Measurements from ENCODE around the gene NHSL2.

NHSL2 gene

DNA sequence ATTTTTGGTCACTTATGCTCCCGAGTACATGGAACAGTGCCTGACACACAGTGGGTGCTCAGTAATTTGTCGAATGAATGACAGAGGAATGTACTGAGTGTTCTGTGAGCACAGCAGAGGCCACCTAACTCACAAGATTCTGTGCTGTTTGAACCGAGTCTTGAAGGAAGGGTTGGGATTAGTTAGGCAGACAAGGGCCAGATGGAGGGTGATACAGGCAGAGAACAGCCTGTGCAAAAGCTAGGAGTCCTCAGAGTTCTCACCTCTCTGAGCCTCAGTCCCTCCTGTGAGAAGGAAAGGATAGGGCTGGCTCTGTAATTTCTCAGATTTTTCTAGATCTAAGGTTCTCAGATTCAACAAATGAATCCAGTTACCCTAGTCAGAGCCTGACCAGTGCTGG lies 108.8 kb downstream of the NHSL2 start:
- no peak for DNase-seq (ENCODE audit: low read depth)

DNA sequence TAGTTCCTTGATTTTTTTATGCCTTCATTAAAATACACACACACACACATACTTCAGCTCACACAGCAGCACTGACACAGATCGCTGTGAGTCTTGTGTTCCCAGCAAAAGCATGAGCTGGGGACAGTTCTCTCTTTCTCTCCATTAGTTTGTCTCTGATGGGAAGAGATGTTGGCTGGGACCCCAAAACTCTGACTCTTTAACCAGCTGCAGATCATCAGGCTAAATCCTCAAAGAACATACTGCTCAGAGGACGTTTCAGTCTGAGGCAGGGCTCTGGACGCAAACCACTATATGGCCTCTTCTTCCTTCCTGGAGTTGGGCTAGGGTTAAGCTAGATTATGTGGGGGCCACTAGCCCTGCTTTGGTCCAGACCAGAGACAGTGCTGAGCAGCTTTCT lies 109.6 kb downstream of the NHSL2 start:
- DNase-seq (ENCODE audit: low read depth): no peak

DNA sequence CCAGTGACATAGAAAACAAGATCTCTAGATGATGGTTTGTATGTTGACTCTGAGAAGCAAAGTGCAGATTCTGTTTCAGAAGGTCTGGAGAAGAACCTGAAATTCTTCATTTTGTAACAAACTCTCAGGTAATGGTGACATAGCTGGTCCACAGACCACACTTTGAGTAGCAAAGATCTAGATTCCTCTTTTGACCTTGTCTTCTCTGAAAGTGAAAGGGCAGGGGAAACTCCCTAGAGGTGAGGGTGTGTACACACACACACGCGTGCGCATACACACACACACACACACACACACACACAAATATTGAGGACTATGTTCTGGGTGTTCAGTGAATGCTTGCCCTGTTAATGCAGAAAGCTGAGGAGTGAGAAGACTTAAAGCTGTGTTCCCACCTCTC lies 110.1 kb downstream of the NHSL2 start:
- DNase-seq (ENCODE audit: low read depth): no peak

DNA sequence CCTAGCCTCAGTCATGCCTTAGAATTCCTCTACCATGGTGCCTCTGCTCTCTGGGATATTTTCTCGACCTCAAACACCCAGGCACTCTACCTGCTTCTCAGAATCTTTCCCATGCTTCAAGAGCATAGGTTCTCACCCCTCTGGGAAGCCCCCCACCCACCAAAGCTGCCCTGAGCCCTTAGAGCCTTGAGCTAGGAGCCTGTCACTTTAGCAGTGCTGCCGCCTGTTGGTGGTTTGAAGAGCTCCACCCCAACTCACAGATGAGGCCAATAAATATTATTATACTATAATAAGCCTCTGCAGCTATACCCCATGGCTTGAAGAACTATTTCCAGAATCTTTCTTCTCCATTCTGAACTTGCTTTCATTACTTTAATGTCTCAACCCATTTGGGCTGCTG lies 111.3 kb downstream of the NHSL2 start:
- peak; percentile 33 for DNase-seq (ENCODE audit: low read depth)

DNA sequence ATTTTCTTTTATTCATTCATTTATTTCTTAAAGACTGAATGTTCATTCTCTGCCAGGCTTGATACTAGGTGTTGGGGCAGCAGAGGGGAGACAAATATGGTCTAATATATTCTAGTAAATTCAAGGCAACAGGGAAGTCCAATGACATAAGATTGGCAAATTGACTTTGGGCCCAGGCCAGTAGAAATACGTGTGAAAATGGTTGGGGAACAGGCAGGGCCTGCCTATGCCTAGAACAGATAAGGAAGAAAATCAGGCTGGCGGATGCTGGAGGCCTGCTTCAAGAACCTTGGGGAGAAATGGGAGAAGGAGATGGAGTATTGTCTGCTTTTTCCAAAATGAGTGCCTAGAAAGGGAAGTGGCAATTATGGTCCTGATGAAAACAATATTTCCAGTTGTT lies 112.4 kb downstream of the NHSL2 start:
- DNase-seq (ENCODE audit: low read depth): no peak

DNA sequence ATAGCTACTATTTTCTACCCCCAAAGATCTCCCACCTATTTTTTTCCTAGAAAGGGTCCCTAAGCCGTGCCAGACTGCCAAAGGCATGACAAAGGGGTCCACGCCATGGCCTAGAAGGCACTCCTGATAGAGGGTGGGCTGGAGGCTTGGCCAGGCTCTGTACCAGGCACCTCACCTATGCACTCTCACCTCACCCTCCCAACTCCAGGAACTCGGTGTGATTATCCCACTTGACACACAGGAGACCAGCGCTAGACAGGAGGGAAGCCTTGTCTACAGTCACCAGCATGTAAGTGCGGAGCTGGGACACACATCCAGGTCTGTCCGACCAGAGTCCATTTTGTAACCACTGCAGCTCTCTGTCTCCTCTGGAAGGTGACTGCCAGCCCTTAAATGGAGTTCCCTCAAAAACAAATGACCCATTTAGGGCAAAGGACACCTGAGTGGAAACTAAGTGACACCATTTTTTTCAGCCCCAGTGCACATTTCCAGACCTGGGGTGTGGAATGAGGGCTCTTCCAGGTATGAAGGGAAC lies 114.7 kb downstream of the NHSL2 start:
- DNase-seq (ENCODE audit: low read depth): no peak

DNA sequence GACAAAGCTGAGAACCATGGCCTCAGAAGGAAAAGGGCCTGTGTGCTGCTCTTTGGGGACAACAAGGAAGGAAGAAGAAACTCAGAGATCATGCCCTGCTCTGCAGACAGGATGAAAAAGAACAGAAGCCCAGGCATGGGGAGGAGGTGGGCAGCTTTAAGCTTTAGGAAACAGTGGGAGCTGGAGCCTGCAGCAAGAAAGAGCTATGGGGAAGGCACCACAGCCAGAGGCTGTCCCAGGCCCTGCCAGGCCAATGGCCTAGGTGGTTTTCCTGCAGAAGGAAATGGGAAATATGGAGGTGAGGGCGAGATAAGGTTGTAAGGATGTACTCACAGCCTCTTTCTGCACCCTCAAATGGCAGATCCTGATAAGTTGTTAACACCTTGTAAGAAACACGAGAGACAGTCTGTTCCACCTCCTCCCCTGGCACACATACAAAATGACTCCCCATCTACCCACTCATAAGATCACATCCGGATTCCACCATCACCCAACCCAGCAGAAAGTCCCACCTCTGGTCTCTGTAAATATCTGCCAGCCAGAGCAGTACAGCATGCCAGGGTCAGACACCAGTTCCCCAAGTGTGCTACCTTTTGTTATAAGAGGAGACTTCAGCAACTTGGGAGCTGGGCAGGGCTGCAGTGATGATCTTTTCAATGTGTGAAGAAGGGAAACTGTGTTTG lies 115.8 kb downstream of the NHSL2 start:
- DNase-seq (ENCODE audit: low read depth): no peak

DNA sequence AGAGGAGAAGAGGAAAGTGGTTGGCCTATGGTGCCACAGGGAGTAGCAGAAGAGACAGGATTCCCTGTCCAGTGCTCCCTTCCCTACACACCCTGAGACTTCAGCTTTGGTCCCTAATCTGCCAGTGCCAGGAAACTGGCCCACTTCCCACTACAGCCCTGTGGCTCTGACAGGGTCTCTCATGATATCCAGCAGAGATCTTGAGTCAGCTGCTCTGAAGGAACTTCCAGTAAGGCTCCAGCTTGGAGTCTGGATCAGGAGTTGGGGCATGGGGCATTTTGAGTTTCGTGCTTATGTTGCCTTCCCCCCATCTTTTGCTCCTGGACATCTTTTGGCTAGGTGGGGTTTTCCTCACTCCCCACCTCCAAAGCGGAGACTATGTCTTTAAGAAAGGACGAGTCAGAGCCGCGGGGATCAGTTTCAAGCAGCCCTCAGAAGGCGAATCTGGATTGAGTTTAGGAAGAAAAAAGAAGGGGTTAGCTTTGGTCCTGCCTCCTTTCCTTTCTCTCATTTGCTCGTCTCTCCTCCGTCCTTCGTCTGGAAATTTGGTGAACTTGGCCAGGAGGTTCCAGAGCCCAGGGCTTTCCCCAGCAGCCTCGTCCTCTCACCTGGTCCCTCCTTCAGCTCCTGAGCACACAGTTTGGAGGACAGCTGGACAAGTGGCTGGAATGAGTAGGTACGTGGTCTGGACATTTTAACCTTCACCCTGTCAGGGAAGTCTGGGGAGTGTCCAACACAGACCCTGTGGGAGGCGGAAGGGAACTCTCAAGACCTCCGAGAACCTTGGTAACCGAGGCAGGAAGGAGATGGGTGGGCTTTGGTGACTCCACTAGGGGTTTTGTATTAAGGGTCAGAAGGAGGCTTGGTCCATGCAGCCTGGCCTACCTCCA lies 116.6 kb downstream of the NHSL2 start:
- DNase-seq (ENCODE audit: low read depth): no peak

DNA sequence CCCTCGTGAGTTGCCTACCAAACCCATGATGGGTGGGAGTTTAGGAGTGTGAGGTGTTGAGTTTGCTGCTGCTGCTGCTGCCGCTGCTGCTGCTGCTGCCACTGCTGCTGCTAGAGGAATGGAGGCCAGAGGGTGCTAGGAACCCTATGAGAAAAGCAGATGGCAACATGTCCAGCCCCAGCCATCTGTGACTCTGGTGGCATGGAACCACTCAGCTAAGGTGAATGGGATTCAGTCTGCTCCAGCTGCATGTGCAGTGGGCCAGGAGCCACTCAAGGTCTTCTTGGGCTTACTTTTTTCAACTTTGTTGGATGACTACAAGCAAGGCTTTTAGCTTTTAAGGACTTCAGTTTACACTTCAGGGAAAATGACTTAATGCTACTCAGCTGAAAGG lies 117.3 kb downstream of the NHSL2 start:
- DNase-seq (ENCODE audit: low read depth): no peak

DNA sequence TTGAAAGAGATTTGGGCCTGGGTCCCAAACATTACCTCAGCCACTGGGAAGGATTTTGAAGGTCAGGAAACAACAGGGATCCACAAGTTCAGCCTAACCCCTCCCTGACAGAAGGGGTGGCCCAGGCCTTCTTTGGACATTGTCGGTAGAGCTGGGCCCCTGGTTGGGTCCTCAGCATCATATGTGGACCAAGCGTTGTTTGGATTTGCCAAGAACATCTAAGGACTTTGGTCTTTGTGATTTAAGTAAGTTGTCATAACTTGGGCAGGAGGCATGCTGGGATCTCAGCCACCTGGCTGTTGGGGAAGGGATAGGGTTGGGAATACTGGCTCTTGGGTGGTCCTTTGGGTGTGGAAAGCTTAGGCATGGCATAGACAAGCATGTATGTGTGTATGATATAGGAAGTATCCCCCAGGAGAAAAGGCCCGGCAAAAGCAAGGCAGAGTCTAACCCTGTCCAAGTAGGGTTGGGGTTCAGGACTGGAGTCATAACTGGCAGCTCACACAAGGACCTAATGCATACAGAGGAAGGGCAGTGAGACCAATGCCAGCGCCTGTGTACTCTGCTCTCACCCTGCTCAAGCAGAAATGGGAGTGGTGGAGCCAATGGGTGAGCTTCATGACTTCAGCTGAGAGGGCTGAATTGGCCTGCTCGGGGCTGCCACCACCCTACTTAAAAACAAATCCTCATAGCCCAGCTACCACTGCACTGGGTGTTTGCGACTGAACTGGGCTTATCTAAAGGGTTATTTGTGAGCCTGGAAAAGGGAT lies 118.2 kb downstream of the NHSL2 start:
- no peak for DNase-seq (ENCODE audit: low read depth)

DNA sequence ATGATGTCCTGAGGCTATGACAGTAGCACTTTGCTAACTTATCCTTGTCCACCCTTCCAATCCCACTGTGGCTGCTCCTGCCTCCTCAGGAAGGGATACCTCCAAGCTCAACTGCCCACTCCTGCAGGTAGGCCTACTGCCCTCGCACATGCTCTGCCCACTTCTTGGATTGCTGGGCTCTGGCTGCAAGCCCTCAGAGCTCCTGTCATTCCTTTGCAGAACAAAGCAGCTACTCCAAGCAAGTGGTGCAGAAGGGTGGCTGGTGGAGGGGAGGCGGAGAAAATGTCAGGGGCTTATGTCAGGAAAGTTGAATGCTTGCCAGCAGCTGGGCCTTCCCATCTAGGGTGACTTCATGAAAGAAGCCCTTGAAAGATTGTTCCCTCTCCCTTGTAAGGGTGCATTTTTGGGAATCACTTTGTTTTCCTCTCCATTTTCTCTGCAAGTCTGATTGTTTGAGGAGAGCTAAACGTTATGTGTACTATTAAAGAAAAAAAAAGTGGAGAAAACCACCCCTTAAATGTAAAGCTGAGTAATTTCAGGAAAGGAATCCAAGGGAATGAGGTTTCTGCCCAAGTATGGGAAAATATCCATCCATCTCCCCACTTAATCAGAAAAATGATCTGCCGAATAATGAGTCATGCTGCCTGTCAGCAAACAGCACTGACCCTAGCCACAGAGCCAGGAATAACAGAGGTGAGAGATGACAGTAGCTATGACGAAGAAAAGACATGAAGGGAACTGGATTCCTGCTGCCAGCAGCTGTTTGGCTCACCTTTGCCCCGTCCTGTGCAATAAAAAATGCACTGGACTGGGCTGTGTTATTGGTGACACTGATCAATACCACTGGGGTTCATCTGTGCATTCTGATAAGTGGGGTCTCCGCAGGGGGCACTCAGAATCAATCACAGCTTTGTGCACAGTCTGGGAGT lies 119.1 kb downstream of the NHSL2 start:
- peak; percentile 88 for DNase-seq (ENCODE audit: low read depth)

DNA sequence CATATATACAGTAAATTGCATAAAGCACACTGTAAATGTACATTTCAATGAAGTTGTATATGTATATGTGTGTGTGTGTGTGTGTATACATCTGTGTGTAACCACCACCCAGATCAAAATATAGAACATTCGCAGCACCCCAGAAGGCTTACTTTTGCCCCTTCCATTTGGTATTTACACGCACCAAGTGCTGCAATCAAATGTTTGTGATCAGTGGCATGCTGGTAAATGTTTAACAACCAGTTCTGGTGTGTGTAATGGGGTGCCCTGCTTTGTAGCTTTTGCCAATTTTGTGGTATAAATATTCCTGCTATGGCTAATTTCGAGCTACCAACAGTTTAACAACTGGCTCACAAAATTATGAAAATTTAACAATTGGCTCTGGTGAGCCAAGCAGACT lies 119.8 kb downstream of the NHSL2 start:
- no peak for DNase-seq (ENCODE audit: low read depth)

DNA sequence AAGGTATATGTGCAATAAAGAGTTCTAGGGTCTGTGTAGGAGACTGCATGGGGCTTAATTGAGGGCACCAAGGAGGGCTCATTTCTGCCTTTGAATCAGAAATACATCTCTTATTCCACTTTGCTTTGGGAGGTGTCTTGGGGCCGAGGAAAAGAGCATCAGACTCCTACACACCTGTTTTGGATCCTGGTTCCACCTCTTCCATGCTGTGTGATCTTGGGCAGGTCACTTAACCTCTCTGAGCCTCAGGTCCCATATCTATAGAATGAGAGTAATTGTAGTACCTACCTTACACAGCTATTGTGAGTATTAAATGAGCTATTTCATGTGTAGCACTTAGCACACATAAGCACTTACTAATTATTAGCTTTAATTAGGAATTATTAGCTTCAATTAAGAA lies 120.5 kb downstream of the NHSL2 start:
- DNase-seq (ENCODE audit: low read depth): no peak

DNA sequence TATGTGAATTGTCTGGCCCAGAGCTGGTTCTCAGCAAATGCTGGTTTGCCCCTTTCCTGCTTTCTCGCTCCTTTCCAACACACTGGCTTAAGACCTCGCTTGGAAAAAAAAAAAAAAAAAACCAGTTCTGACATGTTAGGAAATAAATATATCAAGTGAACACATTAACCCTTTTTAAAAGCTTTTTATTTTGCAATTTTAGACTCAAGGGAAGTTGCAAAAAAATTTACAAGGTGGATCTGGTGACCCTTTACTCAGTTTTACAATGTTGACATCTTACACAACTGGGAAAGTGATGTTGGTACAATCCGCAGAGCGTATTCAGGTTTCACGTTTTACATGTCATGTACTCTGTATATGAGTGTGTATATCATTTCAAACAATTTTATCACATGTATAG lies 121.0 kb downstream of the NHSL2 start:
- no peak for DNase-seq (ENCODE audit: low read depth)

DNA sequence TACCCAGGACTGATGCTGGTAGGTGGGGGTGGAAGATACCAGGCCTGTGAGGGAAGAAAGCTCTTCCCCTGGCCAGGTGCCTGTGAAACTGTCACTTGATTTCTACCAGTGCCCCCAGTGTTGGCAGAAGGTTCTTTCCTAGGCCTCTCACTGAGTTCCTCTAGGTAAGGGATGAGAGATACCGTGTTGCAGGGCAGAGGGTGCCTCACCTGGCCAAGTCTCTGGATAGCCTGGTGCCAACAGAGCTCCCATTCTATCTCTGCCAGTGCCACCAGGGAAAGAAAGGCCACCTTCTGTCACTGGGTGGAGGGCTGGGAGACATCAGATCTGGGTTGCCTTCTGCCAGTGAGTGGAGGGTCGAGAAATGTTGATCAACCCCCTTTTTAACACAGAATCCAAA lies 127.0 kb downstream of the NHSL2 start:
- DNase-seq (ENCODE audit: low read depth): no peak

DNA sequence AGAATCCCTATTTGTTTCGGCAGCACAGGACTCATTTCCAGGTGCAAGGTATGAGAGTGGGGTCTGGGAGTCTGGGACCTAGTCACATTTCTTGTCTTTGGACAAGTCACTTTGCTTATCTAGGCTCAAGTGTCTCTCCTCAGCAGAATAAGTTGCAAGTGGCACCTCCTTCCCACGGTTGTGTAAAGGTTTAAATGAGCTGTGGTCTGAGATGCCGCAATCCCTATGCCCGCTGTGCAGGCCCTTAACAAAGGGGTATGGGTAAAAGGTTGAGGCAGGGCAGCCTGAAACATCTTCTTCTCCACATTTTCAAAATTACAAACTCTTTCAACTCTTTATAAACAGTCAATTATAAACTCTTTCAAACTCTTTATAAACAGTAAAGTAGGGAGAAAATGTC lies 127.4 kb downstream of the NHSL2 start:
- no peak for DNase-seq (ENCODE audit: low read depth)

DNA sequence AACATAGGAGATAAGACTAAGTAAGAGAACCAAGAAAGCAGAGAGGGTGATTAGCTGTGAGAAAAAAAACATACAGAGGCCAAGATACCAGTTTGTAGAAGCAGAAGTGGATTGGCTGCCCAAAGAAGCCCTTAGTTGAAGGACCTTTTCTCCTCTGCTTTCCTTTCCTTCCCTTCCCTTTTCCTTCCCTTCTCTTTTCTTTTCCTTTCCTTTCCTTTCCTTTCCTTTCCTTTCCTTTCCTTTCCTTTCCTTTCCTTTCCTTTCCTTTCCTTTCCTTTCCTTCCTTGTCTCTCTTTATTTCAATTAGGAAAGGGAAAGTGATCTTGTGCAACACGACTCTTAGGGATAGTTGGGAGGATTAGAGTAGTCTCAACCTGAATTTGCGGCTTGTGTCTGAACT lies 128.2 kb downstream of the NHSL2 start:
- no peak for DNase-seq (ENCODE audit: low read depth)

DNA sequence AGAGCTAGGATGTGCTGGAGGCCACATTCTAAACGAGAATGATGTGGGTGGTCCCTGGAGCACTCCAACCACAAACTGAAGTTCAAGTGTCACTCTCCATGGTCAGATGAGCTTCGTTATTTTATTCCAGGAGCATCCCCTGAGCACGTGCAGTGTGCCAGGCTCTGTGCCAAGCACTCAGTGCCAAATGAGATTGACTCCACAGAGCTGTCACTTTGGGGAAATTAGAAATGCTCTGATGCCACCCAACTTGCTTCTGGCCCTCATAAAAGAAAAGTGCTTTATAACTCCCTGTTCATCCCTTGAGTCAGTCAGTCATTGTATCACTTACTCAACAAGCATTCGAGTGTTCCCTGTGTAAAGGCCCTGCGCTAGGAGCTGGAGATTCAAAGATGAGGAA lies 129.9 kb downstream of the NHSL2 start:
- DNase-seq (ENCODE audit: low read depth): no peak

DNA sequence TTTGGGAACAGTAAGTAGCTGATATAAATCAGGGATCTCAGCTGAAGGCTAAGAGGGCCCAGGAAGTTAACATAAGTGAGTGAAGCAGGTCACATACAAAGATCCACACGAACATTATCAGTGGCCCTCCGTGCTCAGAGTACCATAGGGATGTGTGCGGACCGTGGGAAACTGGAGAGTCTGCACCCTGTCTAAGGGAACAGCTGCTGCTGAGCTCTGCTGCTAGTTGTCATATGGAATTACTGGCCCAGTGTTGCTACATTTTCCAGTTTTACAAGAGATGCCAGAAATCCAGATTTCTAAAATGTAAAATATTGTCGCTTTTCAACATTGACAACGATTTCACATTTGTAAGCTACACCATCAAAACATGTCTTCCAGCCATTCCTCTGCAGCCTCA lies 130.5 kb downstream of the NHSL2 start:
- DNase-seq (ENCODE audit: low read depth): no peak

DNA sequence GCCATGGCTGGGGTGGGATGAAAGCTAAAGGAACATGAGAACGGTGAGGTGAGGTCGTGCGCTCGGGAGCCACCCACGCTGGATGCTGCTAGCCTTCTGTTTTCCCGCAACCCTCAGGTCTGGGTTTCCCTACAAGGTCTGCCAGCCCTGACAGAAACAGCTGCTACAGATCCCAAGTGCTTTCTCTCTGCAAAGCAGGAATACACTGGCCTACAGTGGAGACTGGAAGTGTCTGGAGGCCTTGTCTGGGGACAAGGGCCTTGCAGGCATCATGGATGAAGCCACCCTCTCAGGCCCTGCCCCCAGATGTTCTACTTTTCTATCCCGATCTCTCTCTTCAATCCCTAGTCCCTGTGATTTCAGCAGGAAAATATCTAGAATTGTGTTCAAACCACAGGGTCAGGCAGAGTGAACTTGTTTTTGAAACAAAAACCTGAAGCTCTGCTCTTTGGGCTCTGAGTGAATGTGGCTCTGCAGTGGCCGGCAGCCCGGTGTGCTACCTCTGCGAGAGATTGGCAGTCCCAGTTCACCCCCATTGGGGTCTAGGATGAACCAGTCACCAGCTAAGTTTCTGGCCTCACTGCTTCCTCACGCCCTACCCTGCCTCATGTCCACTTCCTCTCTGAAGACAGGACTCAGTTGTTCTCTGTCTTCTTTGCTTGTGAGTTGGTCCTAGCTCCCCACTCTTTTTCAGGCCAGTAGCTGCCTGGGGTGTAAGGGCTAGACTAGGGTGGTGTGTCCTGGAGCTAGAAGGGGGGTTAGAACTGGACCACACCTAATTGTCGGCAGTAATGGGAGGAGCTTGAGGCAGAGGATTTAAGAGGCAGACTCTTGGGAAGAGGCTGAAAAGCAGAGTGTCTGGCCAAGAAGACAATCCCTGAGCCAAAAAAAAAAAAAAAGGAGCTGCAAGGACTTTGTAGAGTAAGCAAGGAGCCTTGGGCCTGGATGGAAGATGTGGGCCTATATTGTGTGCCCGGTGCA lies 131.5 kb downstream of the NHSL2 start:
- DNase-seq (ENCODE audit: low read depth): no peak
